OCI-LY7 (cell line): Measurements from ENCODE around the gene FABP6.

Experiments used
- CTCF ChIP-seq: fragments of 200-600 bp; sonication (generic); conservative IDR thresholded peaks from 2 replicates; pipeline ENCODE4 v1.5.1; 2014; ENCODE audit warnings: mild to moderate bottlenecking, antibody characterized with exemption, low read length, moderate library complexity, mixed read lengths
- EZH2phosphoT487 ChIP-seq: fragments of 200-600 bp; sonication (generic); IDR thresholded peaks from 2 replicates; pipeline ENCODE4 v1.6.1; 2018; ENCODE audit warnings: low read depth, borderline replicate concordance, mild to moderate bottlenecking, mixed run types, antibody characterized with exemption, low read length, moderate library complexity, mixed read lengths

GRCh38 chr5:160251406-160252155, 22.3 kb downstream of the FABP6 start:
- TF ChIP-seq CTCF (no peak), EZH2phosphoT487 (no peak)
